ENCODE measurements around the gene NCEH1. TPM values are rescaled to one million over a fixed set of nuclear protein-coding genes. Genes with fewer than 3 reads are reported as not detected.

The NCEH1 gene
- total and polyA plus RNA-seq, 2 of the 13 experiments (the other 11 are each of a cell fraction or from before 2014, with no cell fraction given) = 12.9 to 21.4 TPM

GRCh38 chr3:172594900-172595663 lies 115.8 kb downstream of the NCEH1 start (continued):
- TF ChIP-seq ZBTB4 (CRISPR knock-in tag; IDR thresholded peaks at IDR 0.05; ENCODE audit: borderline replicate concordance) (peak; percentile 50; the same call in 1 of the 2 replicates), TFDP2 (CRISPR knock-in tag; IDR thresholded peaks at IDR 0.05) (0 out of 2 replicates have a peak, but pooled peaks have one; percentile 1), ZNF687 (CRISPR knock-in tag; IDR thresholded peaks at IDR 0.05) (peak; percentile 25; the same call in 1 of the 2 replicates)
